Stimulated activated CD4-positive, alpha-beta T cell treated with anti-CD3 and anti-CD28 coated beads, Interleukin-12 subunit alpha, Interleukin-12 subunit beta, amount 100 ng/mL, for 48 hours (primary cell): ENCODE measurements around the gene SLC17A2.
"Not testable (repeated sequence)": the region's sequence is repeated elsewhere in the genome, so short reads cannot be mapped to it uniquely, and the experiment has no call there.

Source experiments
- DNase-seq, 3 donors: peaks; one replicate each; pipeline ENCODE4 v3.0.0-alpha.2; 2020; ENCODE audit warnings: low read depth in 2 of 3, low spot score in 1 of 3

The SLC17A2 gene

GRCh38 chr6:25952535-25952934 lies 22.0 kb upstream of the SLC17A2 start:
- no peak for DNase-seq

- DNase-seq = no peak
These were observed 21.0 kb upstream of the SLC17A2 start for GRCh38 chr6:25951296-25952032.

- no peak for DNase-seq
These were observed 19.8 kb upstream of the SLC17A2 start for GRCh38 chr6:25950297-25950696.

GRCh38 chr6:25949695-25950094 lies 19.2 kb upstream of the SLC17A2 start:
- no peak for DNase-seq

- DNase-seq = not testable (repeated sequence)
These were observed 17.0 kb upstream of the SLC17A2 start for GRCh38 chr6:25947492-25947891.

GRCh38 chr6:25946631-25947030 lies 16.1 kb upstream of the SLC17A2 start:
- DNase-seq = no peak

- not testable (repeated sequence) for DNase-seq
These were observed 15.2 kb upstream of the SLC17A2 start for GRCh38 chr6:25945738-25946137.

- DNase-seq = no peak
These were observed 14.4 kb upstream of the SLC17A2 start for GRCh38 chr6:25944688-25945574.

- no peak for DNase-seq
These were observed 13.4 kb upstream of the SLC17A2 start for GRCh38 chr6:25943887-25944286.

- no peak for DNase-seq
These were observed 12.2 kb upstream of the SLC17A2 start for GRCh38 chr6:25942561-25943147.

- no peak for DNase-seq
These were observed 9.1 kb upstream of the SLC17A2 start for GRCh38 chr6:25939593-25939992.

- DNase-seq = no peak
These were observed 5.5 kb upstream of the SLC17A2 start for GRCh38 chr6:25935953-25936352.

- DNase-seq = no peak
These were observed 4.3 kb upstream of the SLC17A2 start for GRCh38 chr6:25934735-25935313.

- DNase-seq = peak in 1 of 3 donors; percentile 21
These were observed 3.7 kb upstream of the SLC17A2 start for GRCh38 chr6:25934156-25934555.

GRCh38 chr6:25931411-25931709 lies 869 bp upstream of the SLC17A2 start:
- DNase-seq = no peak

- not testable (repeated sequence) for DNase-seq
These were observed 706 bp downstream of the SLC17A2 start for GRCh38 chr6:25929785-25930184.

GRCh38 chr6:25928562-25929324 lies 1.7 kb downstream of the SLC17A2 start:
- DNase-seq = no peak

GRCh38 chr6:25927756-25928216 lies 2.7 kb downstream of the SLC17A2 start:
- no peak for DNase-seq

- DNase-seq = no peak
These were observed 3.3 kb downstream of the SLC17A2 start for GRCh38 chr6:25927178-25927577.

- DNase-seq = no peak
These were observed 4.6 kb downstream of the SLC17A2 start for GRCh38 chr6:25925876-25926275.

- DNase-seq = no peak
These were observed 8.2 kb downstream of the SLC17A2 start for GRCh38 chr6:25922301-25922700.
